GM19438 (cell line): Measurements from ENCODE around the gene GADD45G.

Experiments used
- ATAC-seq: cut with Tn5 transposase; IDR thresholded peaks from one replicate; pipeline ENCODE4 v1.9.1; 2021; ENCODE audit warnings: low read depth; ENCODE audit not compliant: unreplicated experiment

Gene GADD45G

DNA sequence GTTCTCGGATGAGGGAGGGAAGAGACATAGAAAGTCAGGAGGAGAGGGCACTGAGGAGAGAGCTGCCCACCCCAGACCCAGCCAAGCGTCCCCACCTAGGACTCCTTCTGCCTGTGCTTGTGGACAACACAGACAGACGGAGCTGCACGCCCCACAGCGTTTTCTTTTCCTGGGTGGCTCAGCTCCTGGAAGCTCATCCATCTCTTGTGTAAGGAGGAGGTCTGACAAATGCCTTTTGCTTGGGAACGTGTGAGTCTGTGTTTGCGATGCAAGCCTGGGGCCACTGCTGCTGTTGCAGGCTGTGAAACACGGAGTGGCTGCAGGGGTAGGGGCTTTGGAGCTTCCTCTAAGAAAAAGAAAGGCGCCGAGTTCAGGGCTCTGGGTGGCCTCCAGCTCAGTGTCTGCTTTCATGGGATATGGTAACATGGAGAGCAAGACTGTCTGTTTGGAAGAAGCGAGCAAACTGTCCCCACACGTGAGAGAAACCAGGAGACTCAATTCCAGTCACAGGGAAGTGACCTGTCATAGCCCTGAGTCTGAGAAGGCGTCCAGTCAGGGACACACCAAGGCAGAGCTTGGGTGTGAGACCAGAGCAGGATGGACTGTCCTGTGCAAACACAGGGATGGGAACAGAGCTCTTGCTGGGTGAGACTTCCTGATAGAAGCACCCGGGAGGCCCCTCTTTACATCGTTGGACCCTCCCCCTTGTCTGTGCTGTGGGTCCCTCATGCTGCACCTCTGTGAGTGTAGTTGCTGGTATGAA, 42.7 kb downstream of the GADD45G start:
- no peak for ATAC-seq

DNA sequence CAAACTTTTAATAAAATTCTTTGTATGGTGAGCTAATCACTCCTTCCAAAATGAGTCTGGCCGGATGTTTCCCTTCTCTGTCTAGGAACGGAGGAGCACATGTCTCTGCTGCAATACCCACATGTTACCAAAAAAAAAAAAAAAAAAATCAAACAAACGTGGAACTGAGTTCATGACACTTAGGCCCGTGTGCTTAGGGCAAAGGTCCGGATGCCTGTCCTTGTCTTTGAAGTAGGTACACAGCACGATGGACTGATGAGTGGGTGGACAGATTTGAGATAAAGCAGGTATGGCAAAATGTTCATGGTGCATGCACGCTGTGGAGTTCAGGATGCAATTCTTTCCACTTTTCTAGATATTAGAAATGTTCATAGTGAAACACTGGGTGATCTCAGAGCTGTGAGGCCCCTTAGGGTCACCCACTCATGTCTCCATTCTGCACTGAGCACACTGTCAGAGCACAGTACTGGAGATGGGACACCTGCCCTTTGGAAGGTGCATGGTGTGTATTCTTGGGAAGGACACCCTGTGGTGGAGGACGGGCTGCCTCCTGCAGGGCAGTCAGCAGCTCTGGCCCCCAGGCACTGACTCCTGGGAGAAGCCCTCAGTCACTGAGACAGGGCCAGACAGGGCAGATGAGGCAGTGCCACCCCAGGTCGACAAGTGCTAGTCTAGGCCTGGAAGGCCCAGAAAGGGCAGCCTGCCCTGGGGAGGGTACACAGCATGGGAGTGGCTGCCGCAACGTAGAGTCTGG, 43.6 kb downstream of the GADD45G start:
- no peak for ATAC-seq

DNA sequence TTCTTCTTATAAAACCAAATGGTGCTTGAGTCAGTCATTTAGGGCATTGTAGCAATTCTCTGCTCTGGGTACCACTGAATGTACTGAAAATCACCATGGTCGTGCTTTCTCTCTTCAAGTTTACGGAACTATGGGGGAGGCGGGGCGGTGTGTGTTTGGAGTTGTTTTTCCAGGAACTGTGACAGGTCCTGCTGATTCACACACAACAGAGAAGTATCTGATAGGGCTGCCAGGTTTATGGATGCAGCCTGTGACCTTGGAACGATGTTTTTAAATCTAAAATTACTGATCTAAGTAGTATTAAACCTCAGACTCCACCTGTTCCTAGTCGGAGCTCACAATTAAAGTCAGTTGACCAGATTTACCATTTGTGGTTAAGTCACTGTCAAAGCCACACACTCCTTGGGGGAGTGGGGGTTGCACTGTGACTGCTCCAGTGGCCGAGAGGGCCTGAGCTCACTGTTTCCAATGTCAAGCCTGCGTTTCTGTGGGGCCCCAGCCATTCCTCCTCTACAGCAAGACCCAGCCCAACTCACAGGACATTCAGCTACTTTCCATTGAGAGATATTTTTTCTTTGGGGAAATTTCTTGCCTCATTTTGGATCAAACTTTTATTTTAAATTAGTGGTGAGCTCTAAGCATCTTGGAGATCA, 44.4 kb downstream of the GADD45G start:
- ATAC-seq: no peak

DNA sequence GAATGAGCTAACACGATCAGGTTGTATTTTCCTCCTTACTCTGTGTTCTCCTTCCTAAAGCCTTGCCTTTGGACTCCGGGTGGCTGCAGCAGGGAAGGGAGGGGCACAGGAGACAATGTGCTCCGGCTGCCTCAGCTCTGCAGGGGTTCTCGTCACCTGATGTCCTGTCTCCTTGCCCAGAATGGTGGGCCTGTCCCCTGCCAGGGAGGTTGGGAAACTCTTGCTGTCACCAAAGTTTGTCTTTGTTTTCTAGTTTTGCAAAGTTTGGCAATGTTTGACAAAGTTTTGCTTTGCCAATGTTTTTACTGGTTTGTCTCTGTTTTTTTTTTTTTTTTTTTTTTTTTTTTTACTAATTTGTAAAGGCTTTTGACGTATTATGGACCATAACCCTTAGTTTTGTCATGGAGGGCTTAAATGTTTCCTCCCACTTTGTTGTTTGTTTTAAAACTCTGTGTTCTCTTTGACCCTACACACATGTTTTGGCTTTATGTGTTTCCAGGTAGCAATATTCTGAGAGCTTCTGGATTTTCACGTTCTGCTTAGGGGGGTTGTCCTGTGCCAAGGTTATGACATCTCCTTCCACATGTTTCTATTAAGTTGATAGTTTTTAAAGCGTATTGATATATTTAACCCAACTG, 49.3 kb downstream of the GADD45G start:
- ATAC-seq: no peak

DNA sequence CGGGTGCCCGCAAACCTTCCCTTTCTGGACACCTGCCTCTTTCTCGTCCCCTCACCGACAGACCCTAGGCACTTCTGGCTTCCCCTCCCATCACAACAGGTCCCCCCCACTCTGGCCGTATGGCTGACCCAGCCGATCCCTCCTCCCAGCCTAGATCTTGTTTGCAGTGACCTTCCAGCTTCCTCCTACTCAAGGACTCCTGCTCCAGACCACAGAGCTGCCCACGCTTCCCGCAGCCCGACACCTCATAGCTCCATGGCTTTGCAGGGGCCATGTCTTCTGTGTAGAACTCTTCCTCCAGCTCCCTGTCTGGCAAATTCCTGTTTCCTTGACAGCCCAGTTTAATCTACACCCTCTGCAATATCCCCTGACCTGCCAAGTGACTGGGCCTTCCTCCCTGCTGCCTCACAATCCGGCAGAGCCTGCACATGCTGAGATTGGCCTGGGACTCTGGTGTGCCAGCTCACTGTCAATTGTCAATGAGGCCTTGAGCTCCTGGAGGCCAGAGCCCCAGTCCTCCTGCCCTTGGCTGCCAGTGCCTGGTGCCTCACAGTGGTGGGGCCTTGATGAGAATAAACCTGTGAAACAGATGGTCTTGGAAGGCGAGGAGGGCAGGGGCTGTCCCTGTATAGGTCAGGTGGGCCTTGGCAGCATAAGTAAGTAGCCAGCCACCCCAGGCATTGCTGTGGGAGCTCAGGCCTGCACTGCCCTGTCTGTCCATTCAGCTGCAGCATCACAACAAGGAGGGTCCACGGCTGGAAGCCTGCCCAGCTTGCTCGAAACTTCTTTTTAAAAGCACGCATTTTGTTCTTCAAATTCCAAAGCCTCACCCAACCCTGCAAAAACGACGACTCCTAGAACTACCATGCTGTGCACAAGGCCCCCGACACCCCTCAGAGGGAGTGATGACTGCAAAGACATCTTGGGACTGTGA, 50.5 kb downstream of the GADD45G start:
- ATAC-seq: no peak
